GM20000 (cell line): ENCODE data around the gene HAUS2.
A peak's percentile ranks its signal among the peaks of the same experiment; 100 is the strongest.

Source experiments
- DNase-seq: peaks from one replicate; pipeline ENCODE4 v3.0.0; 2012; ENCODE audit warnings: low spot score
- TF ChIP-seq, protein P1 (sequence below): IDR thresholded peaks from 2 replicates; pipeline ENCODE4 v1.5.1; 2012; ENCODE audit warnings: mild to moderate bottlenecking, control low read depth; ENCODE audit errors: extremely low read depth, missing control alignments

The HAUS2 gene

DNA sequence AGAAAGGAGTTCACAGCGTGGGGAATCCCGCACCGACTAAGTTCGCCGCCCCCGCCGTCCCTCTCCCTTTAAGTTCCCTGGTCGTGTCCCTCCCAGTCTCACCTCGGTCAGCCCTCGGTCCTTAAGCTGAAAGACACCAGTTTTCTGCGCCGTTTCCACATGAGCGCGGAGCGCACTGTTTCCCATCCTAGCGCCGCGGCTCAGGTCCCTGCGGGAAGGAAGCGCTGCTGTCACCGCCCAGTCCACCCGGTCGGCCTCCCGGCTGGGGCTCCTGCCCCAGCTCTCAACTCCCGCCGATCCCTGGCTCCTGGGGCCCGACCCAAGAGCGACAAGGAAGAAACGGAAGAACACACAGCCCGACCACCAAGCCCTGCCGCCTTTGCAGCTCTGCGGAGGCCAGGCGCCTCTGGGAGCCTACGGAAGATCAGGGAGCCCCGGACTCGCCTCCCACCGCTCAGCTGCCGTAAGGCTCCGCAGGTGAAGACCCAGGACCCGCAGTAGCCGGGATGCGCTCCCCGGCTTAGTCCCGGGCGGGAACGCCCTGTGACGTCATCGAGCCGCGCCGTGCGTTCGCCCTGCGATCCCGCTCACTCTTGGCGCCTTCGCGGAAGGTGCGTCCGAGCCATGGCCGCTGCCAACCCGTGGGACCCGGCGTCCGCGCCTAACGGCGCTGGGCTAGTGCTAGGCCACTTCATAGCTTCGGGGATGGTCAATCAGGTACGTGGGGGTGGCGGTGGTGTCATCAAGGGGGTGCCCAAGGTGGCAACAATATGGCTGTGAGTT is at the start of gene HAUS2, which contains the start of gene LRRC57:
Gene HAUS2, plus strand, starts transcription at position 590 of the 783 bp plus-strand sequence. Its CDS starts 35 bp downstream, at position 625.
Gene LRRC57, minus strand, starts transcription at position 545 of the 783 bp plus-strand sequence. Its CDS starts 359 bp downstream, at position 186.
- TF ChIP-seq, protein P1, sequence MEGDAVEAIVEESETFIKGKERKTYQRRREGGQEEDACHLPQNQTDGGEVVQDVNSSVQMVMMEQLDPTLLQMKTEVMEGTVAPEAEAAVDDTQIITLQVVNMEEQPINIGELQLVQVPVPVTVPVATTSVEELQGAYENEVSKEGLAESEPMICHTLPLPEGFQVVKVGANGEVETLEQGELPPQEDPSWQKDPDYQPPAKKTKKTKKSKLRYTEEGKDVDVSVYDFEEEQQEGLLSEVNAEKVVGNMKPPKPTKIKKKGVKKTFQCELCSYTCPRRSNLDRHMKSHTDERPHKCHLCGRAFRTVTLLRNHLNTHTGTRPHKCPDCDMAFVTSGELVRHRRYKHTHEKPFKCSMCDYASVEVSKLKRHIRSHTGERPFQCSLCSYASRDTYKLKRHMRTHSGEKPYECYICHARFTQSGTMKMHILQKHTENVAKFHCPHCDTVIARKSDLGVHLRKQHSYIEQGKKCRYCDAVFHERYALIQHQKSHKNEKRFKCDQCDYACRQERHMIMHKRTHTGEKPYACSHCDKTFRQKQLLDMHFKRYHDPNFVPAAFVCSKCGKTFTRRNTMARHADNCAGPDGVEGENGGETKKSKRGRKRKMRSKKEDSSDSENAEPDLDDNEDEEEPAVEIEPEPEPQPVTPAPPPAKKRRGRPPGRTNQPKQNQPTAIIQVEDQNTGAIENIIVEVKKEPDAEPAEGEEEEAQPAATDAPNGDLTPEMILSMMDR = no peak
- peak; percentile 91 for DNase-seq

DNA sequence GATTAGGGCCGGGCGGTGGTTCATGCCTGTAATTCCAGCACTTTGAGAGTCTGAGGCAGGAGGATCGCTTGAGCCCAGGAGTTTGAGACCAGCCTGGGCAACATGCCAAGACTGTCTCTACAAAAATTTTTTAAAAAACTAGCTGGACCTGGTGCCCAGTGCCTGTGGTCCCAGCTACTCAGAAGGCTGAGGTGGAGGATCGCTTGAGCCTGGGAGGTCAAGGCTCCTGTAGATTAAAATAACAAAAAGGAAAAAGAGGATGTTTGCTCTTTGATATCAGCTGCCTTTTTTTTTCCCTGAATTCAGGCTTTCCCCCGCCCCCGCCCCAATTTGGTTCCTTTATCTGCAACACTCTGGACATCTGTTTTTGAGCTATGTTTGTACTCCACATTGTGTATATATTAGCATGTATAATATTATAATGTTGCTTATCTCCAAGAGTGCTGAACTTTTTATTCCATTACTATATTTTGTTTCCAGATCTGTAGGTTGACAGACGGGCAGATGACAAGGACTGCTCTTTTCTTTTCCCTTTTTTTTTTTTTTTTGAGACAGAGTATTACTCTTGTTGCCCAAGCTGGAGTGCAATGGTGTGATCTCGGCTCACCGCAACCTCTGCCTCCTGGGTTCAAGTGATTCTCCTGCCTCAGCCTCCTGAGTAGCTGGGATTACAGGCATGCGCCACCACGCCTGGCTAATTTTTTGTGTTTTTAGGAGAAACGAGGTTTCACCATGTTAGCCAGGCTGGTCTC is 48.6 kb upstream of the HAUS2 start:
- TF ChIP-seq, protein P1 = no peak
- DNase-seq = no peak

DNA sequence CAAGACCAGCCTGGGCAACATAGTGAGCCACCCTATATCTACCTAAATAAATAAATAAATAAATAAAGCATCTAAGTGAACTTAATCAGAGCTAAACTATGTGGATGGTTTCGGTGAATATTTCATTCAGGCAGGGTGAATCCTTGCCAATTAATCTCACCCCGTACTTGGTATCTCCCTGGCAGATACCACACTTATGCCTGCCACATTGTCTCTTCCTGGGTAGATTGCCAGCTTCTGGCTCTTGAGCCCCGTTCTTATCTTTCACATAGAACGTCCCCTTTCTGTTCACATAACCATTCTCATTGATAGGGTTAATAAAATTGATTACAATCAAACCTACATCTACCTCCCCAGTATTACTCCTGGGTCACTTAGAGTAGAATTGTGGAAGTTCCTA is 46.2 kb upstream of the HAUS2 start:
- TF ChIP-seq, protein P1 = no peak
- DNase-seq = no peak

DNA sequence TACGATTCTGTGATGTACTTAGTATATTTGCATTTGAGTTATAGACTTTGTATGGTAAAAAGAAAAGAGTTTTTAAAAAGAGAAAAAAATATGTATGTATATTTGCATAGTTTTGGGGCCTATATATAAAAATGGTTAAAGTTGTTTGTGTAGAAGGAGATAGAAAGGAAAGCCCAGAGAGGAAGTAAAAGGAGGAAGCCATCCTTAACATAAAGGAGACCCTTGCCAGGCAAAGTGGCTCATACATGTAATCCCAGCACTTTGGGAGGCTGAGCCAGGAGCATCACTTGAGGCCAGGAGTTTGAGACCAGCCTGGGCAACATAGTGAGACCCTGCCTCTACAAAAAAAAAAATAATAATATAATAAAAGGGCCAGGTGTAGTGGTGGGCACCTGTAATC is 44.8 kb upstream of the HAUS2 start:
- DNase-seq = no peak
- TF ChIP-seq, protein P1 = no peak

DNA sequence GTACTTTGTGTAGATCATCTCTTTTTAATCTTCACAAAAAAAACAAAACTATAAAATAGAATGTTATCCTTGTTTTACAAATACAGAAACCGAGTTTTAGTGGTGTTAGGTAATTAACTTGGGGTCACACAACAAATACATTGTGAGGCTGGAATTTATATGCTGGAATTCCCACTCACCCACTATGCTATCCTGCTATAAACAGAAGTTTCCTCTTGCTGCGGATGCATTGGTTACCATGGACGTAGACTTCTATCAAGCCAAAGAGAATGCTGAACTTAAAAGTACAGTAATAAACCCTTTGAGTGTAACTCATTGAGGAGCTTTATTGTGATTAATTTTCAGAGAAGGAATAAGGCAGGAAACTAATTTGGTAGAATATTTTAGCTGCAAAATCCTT is 44.0 kb upstream of the HAUS2 start:
- no peak for DNase-seq
- TF ChIP-seq, protein P1 = no peak

DNA sequence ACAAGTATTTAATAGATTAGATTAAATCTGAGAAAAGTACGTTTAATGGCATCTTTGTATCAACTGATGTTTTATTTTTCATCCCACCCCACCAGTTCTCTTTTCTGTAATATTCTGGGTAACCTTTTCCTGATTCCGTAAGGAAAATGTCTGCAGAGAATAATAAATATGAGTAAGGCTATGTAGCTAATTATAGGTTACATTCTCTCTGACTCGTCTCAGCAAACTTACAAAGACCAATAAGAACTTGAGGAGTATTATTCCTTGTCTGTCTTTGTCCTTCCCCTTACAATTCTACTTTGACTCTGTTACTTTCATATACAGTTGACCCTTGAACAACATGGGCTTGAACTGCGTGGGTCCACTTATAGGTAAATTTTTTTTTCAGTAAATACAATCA is 41.1 kb upstream of the HAUS2 start:
- TF ChIP-seq, protein P1 = no peak
- no peak for DNase-seq

DNA sequence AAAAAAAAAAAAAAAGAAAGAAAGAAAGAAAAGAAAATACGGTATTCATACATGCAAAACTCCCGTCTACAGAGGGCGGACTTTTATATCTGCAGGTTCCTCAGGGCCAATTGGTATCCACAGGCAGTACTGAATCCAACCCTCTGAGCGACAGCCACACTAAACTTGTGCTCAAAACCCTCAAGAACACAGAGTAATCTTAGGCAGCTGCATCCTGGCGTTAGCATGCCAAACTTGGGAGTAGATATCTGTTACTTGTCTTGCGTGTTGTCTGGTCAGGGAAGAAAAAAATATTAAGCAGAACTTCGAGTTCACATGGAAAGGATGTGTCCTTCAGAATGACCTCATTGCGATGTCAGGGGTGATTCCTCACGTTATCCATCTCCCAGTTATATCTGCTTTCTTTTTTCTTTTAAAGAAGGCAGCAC is 40.4 kb upstream of the HAUS2 start:
- TF ChIP-seq, protein P1 = no peak
- no peak for DNase-seq
